SK-N-SH (cell line): ENCODE measurements around the gene DYRK3. TPM values are rescaled to one million over a fixed set of nuclear protein-coding genes. Genes with fewer than 3 reads are reported as not detected.

ENCODE experiments used
- CTCF ChIA-PET: fragments of 300-600, 350-600 bp; formaldehyde crosslinking; extraction: SDS; loops from one replicate; lab custom pipeline; 2021; lab: Yijun Ruan, JAX
- POLR2A ChIA-PET: fragments of 350-600 bp; sonication (Branson Sonifier 250); formaldehyde crosslinking; extraction: SDS; loops from one replicate; lab custom pipeline; 2020; ENCODE audit warnings: antibody characterized with exemption, inconsistent platforms; lab: Yijun Ruan, JAX
- DNase-seq: peaks from one replicate; pipeline ENCODE4 v3.0.0; 2012
- H2AFZ ChIP-seq: fragments of 200-600 bp; sonication (generic); 2 replicates; pipeline ENCODE4 v1.8.1; 2016; ENCODE audit warnings: antibody characterized with exemption, mild to moderate bottlenecking, low read depth
- H3F3A ChIP-seq: fragments of 200-600 bp; sonication (generic); replicated peaks from 2 replicates; pipeline ENCODE3; 2016; ENCODE audit warnings: antibody characterized with exemption, mild to moderate bottlenecking; ENCODE audit not compliant: insufficient read depth
- H3K27ac ChIP-seq, 2 experiments: fragments of 200-500 bp in 1 of 2; fragments of 200-600 bp in 1 of 2; sonication (Bioruptor generic) in 1 of 2; sonication (generic), shearing (Covaris generic) in 1 of 2; 2 replicates each; pipeline versions ENCODE4 v1.5.1 to v1.6.1; 2014 to 2016; ENCODE audit warnings: low read depth in 2 of 2, inconsistent platforms in 1 of 2, low read length in 1 of 2, mild to moderate bottlenecking in 1 of 2, mixed read lengths in 1 of 2
- H3K27me3 ChIP-seq: fragments of 200-600 bp; sonication (generic), shearing (Covaris generic); 2 replicates; pipeline ENCODE4 v1.6.1; 2016; ENCODE audit warnings: mixed run types; ENCODE audit not compliant: insufficient read depth
- H3K36me3 ChIP-seq, 2 experiments: fragments of 200-500 bp in 1 of 2; fragments of 200-600 bp in 1 of 2; sonication (Bioruptor generic) in 1 of 2; sonication (generic) in 1 of 2; replicated peaks in 1 of 2; 2 replicates each; pipeline versions ENCODE3 to v1.5.1; 2014 to 2016; ENCODE audit warnings: low read length in 1 of 2, mild to moderate bottlenecking in 1 of 2; ENCODE audit not compliant: insufficient read depth in 2 of 2, control insufficient read depth in 1 of 2
- H3K4me1 ChIP-seq, 2 experiments: fragments of 200-500 bp in 1 of 2; fragments of 200-600 bp in 1 of 2; sonication (Bioruptor generic) in 1 of 2; sonication (generic), shearing (Covaris generic) in 1 of 2; 2 replicates each; pipeline versions ENCODE4 v1.5.1 to v1.6.1; 2014 to 2016; ENCODE audit warnings: low read depth in 1 of 2, low read length in 1 of 2, mixed run types in 1 of 2; ENCODE audit not compliant: insufficient read depth in 2 of 2, control insufficient read depth in 1 of 2
- H3K4me2 ChIP-seq: fragments of 200-600 bp; sonication (generic), shearing (Covaris generic); 2 replicates; pipeline ENCODE4 v1.6.1; 2017; ENCODE audit warnings: mixed run types
- H3K4me3 ChIP-seq, 2 experiments: fragments of 200-500 bp in 1 of 2; fragments of 200-600 bp in 1 of 2; sonication (Bioruptor generic) in 1 of 2; sonication (generic), shearing (Covaris generic) in 1 of 2; 2 replicates each; pipeline versions ENCODE4 v1.5.1 to v1.8.1; 2014 to 2016; ENCODE audit warnings: low read depth in 2 of 2, inconsistent platforms in 1 of 2, low read length in 1 of 2, mild to moderate bottlenecking in 1 of 2, mixed read lengths in 1 of 2, moderate library complexity in 1 of 2
- H3K79me2 ChIP-seq: fragments of 200-600 bp; sonication (generic); 2 replicates; pipeline ENCODE4 v1.8.1; 2017; ENCODE audit warnings: mild to moderate bottlenecking; ENCODE audit not compliant: insufficient read depth
- H3K9ac ChIP-seq: fragments of 200-600 bp; sonication (generic); 2 replicates; pipeline ENCODE4 v1.6.1; 2017; ENCODE audit warnings: mixed run types
- H3K9me2 ChIP-seq: fragments of 200-600 bp; sonication (generic); 2 replicates; pipeline ENCODE4 v1.6.1; 2017; ENCODE audit warnings: mixed run types
- H3K9me3 ChIP-seq: fragments of 200-600 bp; sonication (generic); 2 replicates; pipeline ENCODE4 v1.6.1; 2017; ENCODE audit warnings: mixed run types, mild to moderate bottlenecking, moderate library complexity
- H4K20me1 ChIP-seq: fragments of 200-600 bp; sonication (generic); 2 replicates; pipeline ENCODE4 v1.6.1; 2017; ENCODE audit warnings: mild to moderate bottlenecking, mixed run types; ENCODE audit not compliant: insufficient read depth
- EP300 ChIP-seq, 2 experiments: IDR thresholded peaks; 2 replicates each; pipeline versions ENCODE4 v1.4.0 to v1.6.1; 2012; ENCODE audit warnings: borderline replicate concordance in 1 of 2, low read depth in 1 of 2, low read length in 1 of 2
- EZH2phosphoT487 ChIP-seq: fragments of 200-600 bp; sonication (generic); IDR thresholded peaks from 2 replicates; pipeline ENCODE4 v1.6.1; 2017; ENCODE audit warnings: low read depth, mixed run types, mild to moderate bottlenecking, antibody characterized with exemption, moderate library complexity, borderline replicate concordance
- FOXJ3 ChIP-seq: sonication (generic); formaldehyde crosslinking; IDR thresholded peaks from 2 replicates; pipeline ENCODE4 v1.5.1; 2020; ENCODE audit warnings: mild to moderate bottlenecking, missing genetic modification reagents
- FOXM1 ChIP-seq: IDR thresholded peaks from 2 replicates; pipeline ENCODE4 v1.4.0; 2012; ENCODE audit warnings: low read depth, mild to moderate bottlenecking
- GATA2 ChIP-seq: sonication (generic); formaldehyde crosslinking; IDR thresholded peaks from 2 replicates; pipeline ENCODE4 v1.5.0; 2020; ENCODE audit warnings: mild to moderate bottlenecking, missing genetic modification reagents
- JUND ChIP-seq: IDR thresholded peaks from 2 replicates; pipeline ENCODE4 v1.4.0; 2012
- MAX ChIP-seq: IDR thresholded peaks from 2 replicates; pipeline ENCODE4 v1.4.0; 2012; ENCODE audit warnings: low read depth
- NFIC ChIP-seq: IDR thresholded peaks from 2 replicates; pipeline ENCODE4 v1.4.0; 2012; ENCODE audit warnings: borderline replicate concordance
- NRF1 ChIP-seq: IDR thresholded peaks from 2 replicates; pipeline ENCODE4 v1.6.1; 2012; ENCODE audit warnings: low read depth, mild to moderate bottlenecking, low read length
- POLR2AphosphoS5 ChIP-seq: IDR thresholded peaks from 2 replicates; pipeline ENCODE4 v1.6.1; 2012; ENCODE audit warnings: low read depth, low read length
- REST ChIP-seq: IDR thresholded peaks from 2 replicates; pipeline ENCODE4 v1.6.1; 2012; ENCODE audit warnings: mild to moderate bottlenecking, low read depth, low read length, moderate library complexity
- RFX5 ChIP-seq: IDR thresholded peaks from 2 replicates; pipeline ENCODE4 v1.6.1; 2012; ENCODE audit warnings: mild to moderate bottlenecking, improper control_type of control experiment, low read length
- SIN3A ChIP-seq: IDR thresholded peaks from 2 replicates; pipeline ENCODE4 v1.6.1; 2012; ENCODE audit warnings: low read depth, mild to moderate bottlenecking, low read length, moderate library complexity, borderline replicate concordance
- SMC3 ChIP-seq: IDR thresholded peaks from 2 replicates; pipeline ENCODE4 v1.6.1; 2012; ENCODE audit warnings: low read depth, low read length, improper control_type of control experiment
- TCF12 ChIP-seq: IDR thresholded peaks from 2 replicates; pipeline ENCODE4 v1.4.0; 2012
- USF2 ChIP-seq: fragments of 150-350 bp; IDR thresholded peaks from 2 replicates; pipeline ENCODE4 v1.6.1; 2017; ENCODE audit warnings: antibody characterized with exemption, low read length, low read depth, borderline replicate concordance
- YY1 ChIP-seq: IDR thresholded peaks from 2 replicates; pipeline ENCODE4 v1.4.0; 2012; ENCODE audit warnings: low read depth, mild to moderate bottlenecking
- WGBS: methylation state at CpG from one replicate; pipeline ENCODE4 v1.1.6; 2017; ENCODE audit warnings: low lambda C conversion rate; 5-methylcytosine and 5-hydroxymethylcytosine counted together
- polyA plus RNA-seq, 3 experiments: library from polyadenylated mRNA; depleted of rRNA; stranded (reverse); fragments of >200 nt; gene quantifications; 2 replicates each; pipeline ENCODE4 v1.2.3, GENCODE V29; 2012
- TF ChIP-seq, protein P1 (sequence below): IDR thresholded peaks from 2 replicates; pipeline ENCODE4 v1.4.0; 2012; ENCODE audit warnings: low read depth, borderline replicate concordance
- TF ChIP-seq, protein P2 (sequence below): fragments of 200-600 bp; sonication (generic); IDR thresholded peaks from 2 replicates; pipeline ENCODE4 v1.6.1; 2017; ENCODE audit warnings: antibody characterized with exemption, mild to moderate bottlenecking, moderate library complexity

DYRK3 gene
- polyA plus RNA-seq, 1 of the 3 experiments (the other 2 are of a cell fraction), result 3.6 TPM

GRCh38 chr1:206666954-206667665 lies 31.8 kb downstream of the DYRK3 start:
- no peak for TF ChIP-seq TCF12
- TF ChIP-seq EZH2phosphoT487, result no peak
- no peak for TF ChIP-seq JUND
- no peak overlapping the region for H3K4me2 ChIP-seq
- H3K9me3 ChIP-seq, result no peaks in the 10 kb centered on the region
- no peaks in the 10 kb centered on the region for H3K79me2 ChIP-seq
- H3K9me2 ChIP-seq, result no peaks in the 10 kb centered on the region
- WGBS, result 77% methylated on average over 5 of the region's 5 CpGs
- no peak for DNase-seq
- no peaks in the 10 kb centered on the region for H3K36me3 ChIP-seq
- H3K4me3 ChIP-seq, result no peak overlapping the region
- H4K20me1 ChIP-seq, result no peaks in the 10 kb centered on the region
- ChIA-PET POLR2A (no interaction called here), CTCF (interaction anchor here (0.6 to 17.9 kb wide), 7 partner anchors 9 to 245 kb away, joined by 3 to 450 read pairs (median 4); partner anchors contain the start of genes DYRK3 and EIF2D)
- H2AFZ ChIP-seq, result no peak overlapping the region
- peaks cover 23% of the 10 kb centered on the region; the same call in 1 of the 2 replicates for H3K27me3 ChIP-seq
- no peak overlapping the region for H3K27ac ChIP-seq
- no peaks in the 10 kb centered on the region for H3F3A ChIP-seq
- H3K4me1 ChIP-seq, result peaks cover 0 to 6% of the 10 kb centered on the region in 2 experiments; a peak in 1 of 4 replicates
- no peak overlapping the region for H3K9ac ChIP-seq

GRCh38 chr1:206668351-206668750 lies 33.0 kb downstream of the DYRK3 start:
- no peak for DNase-seq
- H2AFZ ChIP-seq, result no peak overlapping the region
- H3K36me3 ChIP-seq, result no peaks in the 10 kb centered on the region
- H3K27ac ChIP-seq, result no peak overlapping the region
- H3K4me3 ChIP-seq, result no peak overlapping the region
- H3K4me1 ChIP-seq, result peaks cover 0 to 6% of the 10 kb centered on the region in 2 experiments; a peak in 1 of 4 replicates
- 45% methylated on average over 2 of the region's 2 CpGs for WGBS
- H3K27me3 ChIP-seq, result peaks cover 11% of the 10 kb centered on the region; the same call in 1 of the 2 replicates
- H3K9ac ChIP-seq, result no peak overlapping the region
- H3K79me2 ChIP-seq, result no peaks in the 10 kb centered on the region
- no peaks in the 10 kb centered on the region for H3K9me2 ChIP-seq
- CTCF ChIA-PET, result interaction anchor here (1.1 to 17.9 kb wide), 5 partner anchors 8 to 314 kb away, joined by 3 to 450 read pairs (median 4); partner anchors contain the start of genes DYRK3 and EIF2D
- POLR2A ChIA-PET, result no interaction called here
- no peaks in the 10 kb centered on the region for H3K9me3 ChIP-seq
- no peak overlapping the region for H3K4me2 ChIP-seq
- H3F3A ChIP-seq, result no peaks in the 10 kb centered on the region
- no peaks in the 10 kb centered on the region for H4K20me1 ChIP-seq
- no peak for TF ChIP-seq EZH2phosphoT487
- TF ChIP-seq RFX5, result no peak
- TF ChIP-seq YY1, result no peak
- TF ChIP-seq JUND, result no peak
- TF ChIP-seq, protein P1, sequence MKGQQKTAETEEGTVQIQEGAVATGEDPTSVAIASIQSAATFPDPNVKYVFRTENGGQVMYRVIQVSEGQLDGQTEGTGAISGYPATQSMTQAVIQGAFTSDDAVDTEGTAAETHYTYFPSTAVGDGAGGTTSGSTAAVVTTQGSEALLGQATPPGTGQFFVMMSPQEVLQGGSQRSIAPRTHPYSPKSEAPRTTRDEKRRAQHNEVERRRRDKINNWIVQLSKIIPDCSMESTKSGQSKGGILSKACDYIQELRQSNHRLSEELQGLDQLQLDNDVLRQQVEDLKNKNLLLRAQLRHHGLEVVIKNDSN, result no peak
- no peak for TF ChIP-seq NRF1
- no peak for TF ChIP-seq FOXM1
- TF ChIP-seq SMC3, result no peak
- no peak for TF ChIP-seq FOXJ3
- TF ChIP-seq, protein P2, sequence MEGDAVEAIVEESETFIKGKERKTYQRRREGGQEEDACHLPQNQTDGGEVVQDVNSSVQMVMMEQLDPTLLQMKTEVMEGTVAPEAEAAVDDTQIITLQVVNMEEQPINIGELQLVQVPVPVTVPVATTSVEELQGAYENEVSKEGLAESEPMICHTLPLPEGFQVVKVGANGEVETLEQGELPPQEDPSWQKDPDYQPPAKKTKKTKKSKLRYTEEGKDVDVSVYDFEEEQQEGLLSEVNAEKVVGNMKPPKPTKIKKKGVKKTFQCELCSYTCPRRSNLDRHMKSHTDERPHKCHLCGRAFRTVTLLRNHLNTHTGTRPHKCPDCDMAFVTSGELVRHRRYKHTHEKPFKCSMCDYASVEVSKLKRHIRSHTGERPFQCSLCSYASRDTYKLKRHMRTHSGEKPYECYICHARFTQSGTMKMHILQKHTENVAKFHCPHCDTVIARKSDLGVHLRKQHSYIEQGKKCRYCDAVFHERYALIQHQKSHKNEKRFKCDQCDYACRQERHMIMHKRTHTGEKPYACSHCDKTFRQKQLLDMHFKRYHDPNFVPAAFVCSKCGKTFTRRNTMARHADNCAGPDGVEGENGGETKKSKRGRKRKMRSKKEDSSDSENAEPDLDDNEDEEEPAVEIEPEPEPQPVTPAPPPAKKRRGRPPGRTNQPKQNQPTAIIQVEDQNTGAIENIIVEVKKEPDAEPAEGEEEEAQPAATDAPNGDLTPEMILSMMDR, result no peak
- no peak for TF ChIP-seq POLR2AphosphoS5
- no peak for TF ChIP-seq USF2
- no peak for TF ChIP-seq GATA2 (CRISPR knock-in tag)
- no peak for TF ChIP-seq EP300 (IDR thresholded peaks at IDR 0.05; ENCODE audit: borderline replicate concordance in 1 of 2, low read depth in 1 of 2, low read length in 1 of 2)
- no peak for TF ChIP-seq MAX
- TF ChIP-seq REST, result no peak
- no peak for TF ChIP-seq SIN3A
- no peak for TF ChIP-seq NFIC
